ENCODE data around the gene SAPCD1.
"Not testable (repeated sequence)": the region's sequence is repeated elsewhere in the genome, so short reads cannot be mapped to it uniquely, and the experiment has no call there.

SAPCD1 gene

DNA sequence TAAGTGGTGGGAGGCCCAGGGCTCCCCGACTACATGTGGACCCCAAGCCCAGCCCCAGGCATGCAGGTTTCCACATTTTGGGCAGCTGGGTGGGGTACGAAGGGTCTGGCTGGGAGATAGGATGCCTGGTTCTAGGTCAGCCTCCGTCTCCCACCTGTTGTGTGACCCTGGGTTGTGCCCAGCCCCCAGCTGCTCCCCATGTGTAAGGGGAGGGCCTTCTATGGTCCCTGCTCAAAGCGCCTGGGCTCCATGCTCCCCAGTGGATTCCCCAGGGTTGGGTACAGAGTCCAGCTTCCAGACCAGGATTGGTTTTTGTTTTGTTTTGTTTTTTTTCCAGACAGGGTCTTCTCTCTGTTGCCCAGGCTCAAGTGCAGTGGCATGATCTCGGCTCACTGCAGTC is 15.7 kb downstream of the SAPCD1 start:
- no peak for DNase-seq (ENCODE audit: low read depth)

DNA sequence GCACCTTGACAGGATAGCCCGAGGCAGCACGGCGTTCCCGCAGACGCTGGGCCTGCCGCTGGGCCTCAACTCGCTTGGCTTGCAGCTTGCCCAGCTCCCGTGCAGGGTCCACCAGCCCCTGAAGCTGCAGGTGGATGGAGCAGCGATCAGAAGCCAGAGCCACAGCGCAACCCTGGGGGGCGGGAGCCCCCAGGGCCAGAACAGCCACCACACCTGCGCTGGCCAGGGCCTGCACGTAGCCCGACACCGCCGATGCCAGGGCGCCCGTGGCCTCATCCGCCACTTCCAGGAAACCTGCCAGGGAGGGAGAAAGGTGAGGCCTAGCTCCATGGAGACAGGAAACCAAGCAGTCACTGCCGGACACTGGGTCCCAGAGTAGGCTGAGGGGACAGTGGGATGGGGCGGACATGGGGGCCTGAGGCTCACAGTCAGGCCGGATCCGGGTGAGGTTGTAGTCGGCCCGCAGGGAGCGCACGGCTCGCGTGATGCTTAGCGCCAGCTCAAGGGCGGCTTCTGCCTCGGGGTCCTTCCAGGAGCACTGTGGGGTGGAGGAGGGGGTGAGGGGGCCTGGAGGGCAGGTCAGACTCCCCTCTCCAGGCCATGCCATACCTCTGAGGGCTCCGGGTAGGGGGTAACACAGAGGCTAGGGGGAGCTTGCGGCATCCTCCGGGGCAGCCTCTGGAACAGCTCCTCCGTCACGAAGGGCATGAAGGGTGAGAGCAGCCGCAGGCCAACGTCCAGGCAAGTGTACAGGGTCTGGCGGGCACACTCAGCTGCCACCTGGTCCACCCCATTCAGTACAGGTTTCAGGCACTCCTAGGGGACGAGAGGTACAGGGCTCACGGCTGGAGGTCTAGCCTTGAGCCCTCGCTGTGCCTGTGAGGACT is 16.8 kb downstream of the SAPCD1 start:
- DNase-seq (ENCODE audit: low read depth), result no peak

DNA sequence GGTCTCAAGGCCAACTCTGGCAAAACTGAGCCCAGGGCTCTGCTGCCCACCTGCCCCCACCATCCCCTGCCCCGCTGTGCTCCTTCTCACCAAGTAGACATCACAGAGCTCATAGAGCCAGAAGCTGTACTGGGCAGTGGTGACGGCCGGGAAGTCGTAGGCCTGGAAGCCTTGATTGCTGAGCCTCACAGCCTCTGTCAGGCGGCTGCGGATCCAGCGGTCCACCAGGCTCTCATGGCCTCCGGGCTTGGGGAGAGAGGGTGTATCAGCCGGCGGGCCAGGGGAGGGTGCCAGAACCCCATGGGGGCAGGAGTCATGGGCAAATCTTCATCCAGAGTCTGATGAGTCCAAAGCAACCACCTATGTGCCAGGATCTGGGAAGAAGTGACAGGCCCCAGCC is 17.5 kb downstream of the SAPCD1 start:
- no peak for DNase-seq (ENCODE audit: low read depth)

DNA sequence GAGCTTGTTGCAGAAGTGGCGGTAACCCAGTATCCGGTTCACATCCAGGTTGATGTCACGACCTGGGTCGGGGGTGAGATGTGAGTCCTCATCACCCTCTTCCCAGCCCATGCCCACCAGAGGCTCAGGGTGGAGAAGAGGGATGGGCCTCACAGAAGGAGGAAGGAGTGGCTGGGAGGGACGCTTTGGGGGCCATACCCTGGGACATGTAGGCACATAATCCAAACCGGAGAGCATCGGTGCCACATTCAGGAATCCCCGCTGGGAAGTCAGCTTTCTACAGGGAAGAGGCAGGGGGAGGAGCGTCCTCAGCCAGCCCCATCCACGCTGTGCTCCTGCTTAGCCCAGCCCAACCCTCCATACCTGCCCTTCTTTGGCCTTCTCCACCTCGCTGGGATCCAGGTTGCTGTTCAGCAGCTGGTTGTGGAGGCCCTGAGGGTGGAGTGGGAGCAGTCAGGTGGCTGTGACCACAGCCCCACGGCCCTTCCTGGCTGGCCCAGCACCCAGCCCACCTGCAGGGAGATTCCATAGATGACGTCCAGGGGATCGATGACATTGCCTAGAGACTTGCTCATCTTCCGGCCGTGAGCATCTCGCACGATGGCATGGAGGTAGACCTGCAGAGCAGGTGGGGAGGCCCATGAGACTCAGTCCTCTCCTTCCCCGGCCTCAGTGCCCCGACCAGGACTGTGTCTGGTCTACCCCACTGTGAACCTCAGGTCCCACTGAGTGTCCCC is 18.2 kb downstream of the SAPCD1 start:
- DNase-seq (ENCODE audit: low read depth), result no peak

DNA sequence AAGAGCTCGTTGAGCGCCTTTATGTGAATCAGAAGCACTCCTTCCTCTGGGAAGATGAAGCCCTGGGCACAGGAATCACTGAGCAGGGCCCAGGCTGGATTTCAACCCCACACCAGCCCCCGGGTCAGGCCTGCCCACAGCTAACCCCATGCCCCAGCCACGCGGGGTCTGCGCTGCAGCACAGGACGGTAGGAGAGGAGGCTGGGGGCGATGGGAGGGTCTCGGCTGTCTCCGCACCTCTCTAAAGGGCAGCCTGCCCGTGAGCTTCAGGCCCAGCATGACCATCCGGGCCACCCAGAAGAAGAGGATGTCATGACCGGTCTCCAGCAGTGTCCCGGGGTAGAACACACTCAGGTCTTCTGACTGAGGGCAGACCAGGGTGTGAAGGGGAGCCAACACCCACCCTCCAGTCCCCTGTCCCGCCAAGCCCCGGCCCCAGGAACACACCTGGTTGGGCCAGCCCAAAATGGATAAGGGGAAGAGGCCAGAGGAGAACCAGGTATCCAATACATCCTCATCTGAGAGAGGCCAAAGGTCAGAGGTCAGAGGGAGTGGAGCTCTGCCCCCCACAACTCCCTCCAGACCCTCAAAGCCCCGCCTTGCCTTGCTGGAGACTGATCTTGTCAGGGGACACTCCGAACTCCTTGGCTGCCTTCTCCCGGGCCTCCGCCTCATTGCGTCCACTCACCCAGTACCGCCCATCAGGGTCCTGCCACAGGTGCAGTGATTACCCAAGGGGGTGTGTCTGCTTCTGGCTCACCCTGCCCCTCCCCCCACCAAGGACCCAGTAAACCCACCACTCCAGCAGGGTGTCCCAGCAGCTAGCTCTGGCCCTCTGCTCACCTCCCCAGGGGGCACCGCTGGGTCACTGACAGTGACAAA is 19.0 kb downstream of the SAPCD1 start:
- no peak for DNase-seq (ENCODE audit: low read depth)

DNA sequence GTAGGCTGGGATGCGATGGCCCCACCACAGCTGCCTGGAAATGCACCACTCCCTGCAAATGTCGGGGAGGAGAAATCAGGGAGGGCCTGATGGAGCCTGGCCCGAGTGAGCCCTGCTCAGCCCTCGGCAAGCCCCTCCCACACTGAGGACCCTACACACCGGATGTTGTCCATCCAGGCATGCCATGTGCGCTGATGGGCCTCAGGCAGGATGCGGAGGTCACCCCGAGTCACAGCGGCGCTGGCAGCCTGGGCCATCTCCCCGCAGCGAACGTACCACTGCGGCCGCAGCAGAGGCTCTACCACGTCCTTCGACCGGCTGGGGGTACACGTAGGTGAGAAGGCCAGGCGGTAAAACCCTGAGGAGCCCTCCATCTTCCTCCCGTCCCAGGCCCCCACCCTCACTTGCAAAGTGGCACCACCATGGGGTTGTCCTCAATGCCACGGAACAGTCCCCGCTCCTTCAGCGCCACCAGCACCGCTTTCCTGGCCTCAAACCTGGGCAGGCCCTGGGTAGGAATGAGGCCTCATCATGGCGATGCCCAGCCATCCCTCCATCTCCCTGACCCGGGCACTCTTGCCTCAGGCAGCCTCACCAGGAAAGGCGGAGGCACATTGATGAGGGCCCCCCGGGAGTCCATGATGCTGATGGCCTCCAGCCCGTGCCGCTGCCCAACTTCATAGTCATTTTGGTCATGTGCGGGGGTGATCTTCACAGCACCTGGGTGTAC is 19.8 kb downstream of the SAPCD1 start:
- DNase-seq (ENCODE audit: low read depth), result no peak

DNA sequence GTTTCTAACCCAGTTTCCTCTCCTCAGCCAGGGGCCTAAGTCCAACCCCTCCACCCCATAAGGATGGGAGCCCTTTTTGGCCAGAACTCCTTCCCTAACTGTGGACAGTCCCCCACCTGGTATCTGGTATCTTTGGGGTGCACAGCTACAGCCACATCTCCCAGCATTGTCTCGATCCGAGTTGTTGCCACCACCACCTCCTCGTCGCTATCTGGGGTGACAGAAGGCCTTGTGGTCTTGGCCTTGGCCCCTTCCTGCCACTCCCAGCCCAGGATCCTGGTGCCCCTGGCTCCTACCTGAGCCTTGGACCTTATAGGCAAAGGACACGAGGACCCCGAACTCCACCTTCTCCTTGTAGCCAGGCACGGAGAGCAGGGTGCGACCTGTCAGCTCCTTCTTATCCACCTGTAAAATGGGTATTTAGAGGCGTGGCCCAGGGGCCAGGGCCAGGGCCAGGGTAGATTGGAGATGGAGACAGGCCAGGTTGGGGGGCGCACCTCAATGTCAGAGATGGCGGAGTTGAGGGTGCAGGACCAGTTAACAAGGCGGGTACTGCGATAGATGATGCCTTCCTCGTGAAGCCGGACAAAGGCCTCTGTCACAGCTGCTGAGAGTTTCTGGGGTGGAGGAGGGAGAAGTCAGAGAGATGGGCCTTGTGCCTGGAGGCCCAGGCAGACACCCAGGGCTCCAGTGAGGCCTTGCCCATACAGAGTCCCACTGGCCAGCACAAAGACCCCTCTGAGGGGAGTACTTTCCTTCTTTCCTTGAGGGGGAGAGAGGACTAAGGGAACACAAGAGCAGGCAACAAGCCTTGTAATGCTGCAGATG is 21.9 kb downstream of the SAPCD1 start:
- DNase-seq (ENCODE audit: low read depth), result no peak

DNA sequence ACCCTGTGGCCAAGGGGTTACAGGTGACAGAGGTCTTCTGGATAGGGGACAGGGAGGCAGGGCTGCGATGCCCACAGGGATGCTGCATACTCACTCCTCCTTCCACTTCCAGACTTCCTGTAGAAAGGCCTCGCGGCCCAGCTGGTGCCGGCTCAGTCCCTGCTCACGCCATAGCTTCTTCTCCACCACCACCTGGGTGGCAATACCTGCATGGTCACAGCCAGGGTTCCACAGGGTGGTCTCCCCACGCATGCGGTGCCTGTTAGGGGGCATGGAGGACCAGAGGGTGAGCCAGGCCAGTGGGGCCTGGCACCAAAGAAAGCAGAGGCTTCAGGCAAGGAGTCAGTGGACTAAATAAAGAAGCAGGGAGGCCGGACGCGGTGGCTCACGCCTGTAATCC is 23.0 kb downstream of the SAPCD1 start:
- DNase-seq (ENCODE audit: low read depth), result no peak

DNA sequence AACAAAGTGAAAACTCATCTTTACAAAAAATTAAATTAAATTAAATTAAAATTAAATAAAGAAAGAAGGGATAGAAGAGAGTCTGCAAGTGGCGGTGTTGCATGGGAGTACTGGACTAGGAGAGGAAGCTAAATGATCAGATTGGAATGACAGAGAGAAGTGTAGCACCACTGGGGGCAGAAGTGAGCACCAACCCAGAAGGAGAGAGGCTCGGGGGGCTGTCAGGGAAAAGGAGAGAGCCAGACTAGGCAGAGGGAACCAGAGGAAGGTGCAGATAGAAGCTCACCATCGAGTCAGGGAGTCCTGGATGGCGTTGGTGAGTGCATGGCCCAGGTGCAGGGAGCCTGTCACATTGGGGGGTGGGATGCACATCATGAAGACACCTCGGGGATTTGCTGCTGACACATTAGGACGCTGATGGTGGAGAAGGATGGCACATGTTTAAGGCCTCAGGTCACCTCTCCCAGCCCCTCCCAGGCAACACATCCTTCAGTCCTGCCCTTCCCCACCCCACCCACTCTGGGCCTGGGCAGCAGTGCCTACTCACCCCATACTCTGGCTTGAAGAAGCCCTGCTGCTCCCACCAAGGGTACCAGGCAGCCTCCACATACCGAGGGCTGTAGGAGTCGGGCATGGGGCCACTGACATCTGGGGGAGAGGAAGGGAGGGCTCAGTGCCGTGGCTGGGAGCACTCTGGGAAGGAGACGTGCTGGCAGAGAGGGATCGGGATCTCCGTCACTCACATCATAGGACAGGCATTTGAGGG is 29.1 kb downstream of the SAPCD1 start:
- DNase-seq (ENCODE audit: low read depth), result no peak

DNA sequence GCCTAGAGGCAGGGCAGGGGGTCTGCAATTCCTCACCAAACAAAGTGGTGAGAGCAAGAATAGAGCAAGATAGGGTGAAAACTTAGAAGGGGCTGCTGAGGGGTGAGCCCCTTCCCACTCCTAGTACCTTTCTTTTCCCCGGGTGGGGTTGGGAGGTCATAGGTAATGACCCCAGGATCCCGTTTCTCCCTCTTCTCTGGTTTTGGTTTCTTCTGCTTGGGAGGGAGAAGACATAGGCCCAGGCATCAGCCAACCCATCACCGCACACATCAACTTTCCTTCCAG is 29.6 kb downstream of the SAPCD1 start:
- DNase-seq (ENCODE audit: low read depth), result no peak

DNA sequence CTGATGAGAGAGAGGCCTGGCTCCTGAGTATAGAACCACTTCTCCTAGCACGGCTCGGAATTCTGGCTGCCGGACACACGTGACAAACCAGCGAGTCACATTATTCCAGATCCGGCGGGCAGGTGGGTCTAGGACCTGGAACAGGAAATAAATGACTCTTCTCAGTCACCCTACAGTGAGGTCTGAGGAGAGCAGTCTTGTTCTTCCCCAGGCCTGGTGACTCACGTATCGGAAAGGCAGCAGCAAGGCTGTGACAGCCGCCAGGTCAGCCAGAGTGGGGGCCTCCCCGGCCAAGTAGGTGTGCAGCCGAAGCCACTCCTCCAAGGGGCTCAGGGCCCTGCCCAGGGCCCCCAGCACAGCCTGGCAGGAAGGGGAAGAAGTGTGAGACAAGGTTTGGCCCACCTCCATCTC is 30.3 kb downstream of the SAPCD1 start:
- DNase-seq (ENCODE audit: low read depth), result no peak

DNA sequence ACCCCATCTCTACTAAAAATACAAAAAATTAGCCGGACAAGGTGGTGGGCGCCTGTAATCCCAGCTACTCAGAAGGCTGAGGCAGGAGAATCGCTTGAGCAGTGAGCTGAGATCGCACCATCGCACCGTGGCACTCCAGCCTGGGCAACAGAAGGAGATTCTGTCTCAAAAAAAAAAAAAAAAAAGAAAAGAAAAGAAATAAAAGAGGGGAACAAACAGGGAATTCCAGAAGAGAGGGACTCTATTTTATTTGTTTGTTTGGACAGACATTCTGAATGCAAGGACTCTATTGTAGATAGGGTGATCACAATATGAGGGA is 31.4 kb downstream of the SAPCD1 start:
- not testable (repeated sequence) for DNase-seq (ENCODE audit: low read depth)

DNA sequence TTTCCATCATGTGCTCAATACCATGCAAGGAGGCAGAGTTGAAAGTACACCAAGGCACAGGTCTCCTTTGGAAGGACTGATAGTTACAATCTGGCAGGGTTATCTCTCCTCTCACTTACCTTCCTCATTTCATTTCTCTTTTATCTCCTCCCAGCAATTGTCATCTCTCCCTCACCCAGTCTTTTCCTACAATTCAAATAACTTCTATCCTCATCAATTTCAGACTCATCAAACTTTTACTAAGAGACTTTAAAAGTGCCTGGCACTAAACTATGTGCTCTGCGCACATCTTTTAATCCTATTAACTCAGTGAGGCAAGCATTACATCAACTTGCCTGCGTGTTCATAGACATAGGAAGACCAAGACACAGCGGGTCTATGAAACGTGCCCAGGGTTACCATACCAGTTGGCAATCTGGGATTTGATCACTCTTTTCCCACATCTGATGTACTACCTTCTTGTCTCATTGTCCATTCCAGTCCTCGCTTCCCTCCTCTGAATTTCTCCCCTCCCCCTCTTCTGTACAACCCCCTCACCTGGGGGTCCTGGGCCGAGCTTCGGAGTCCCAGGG is 31.9 kb downstream of the SAPCD1 start:
- no peak for DNase-seq (ENCODE audit: low read depth)

DNA sequence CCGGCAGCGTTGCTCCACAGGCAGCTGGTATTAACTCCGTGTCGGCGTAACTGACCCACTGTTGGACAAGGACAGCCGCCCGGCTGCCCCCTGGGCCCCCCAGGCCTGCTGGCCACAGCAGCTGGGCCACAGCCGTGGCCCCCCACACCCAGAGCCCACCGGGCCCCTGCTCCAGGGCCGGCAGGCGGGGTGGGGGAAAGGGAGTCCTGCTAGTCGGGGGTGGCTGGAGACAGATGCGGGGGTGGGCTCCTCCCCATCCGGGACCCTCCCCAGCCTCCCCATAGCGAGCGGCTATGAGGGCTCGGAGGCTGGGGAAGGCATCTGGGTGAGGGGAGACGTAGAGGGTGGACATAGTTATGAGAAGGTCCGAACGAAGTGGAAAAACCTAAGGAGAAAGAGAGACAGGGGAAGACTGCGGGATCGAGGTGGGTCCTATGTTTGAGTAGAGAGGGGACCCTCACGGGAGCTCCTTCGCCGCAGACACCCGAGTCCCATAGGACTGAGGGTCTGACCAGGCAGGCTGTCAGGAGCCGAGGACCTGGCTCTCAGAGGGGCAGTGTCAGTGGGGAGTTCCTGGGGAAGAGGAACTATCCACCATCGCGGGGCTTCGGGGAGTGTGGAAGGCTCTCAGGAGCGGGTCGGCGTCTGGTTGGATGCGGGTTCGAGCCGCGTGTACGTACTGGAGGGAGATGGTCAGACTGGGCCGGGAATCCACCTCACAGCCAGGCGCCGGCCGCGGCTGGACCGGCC is 32.6 kb downstream of the SAPCD1 start:
- no peak for DNase-seq (ENCODE audit: low read depth)

DNA sequence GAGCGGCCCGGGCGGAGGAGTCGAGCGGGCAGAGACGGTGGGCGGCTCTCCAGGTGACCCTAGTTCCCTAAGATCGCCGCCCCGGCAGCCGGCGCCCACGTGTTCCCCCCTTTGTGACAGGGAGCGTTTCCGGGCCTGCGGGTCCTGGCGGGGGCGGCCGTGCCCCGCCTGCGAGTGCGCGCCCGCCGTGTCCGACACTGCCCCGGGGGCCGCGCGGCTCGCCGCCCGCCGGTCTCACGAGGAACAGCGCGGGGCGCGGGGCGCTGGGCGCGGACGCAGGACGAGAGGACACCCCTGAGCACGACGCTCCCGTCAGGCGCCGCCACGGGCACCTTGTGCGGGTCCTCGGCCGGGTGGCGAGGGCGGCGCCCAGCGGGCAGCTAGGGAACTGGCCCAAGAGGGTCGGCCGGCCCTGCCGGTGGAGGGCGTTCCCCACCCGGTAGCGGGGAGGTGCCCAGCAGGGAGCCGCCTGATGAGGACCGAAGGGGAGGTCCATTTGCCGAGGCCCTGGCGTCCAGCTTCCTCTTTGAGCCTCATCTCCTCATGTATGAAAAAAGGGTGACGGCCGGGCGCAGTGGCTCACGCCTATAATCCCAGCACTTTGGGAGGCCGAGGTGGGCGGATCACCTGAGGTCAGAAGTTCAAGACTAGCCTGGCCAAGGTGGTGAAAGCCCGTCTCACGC is 33.3 kb downstream of the SAPCD1 start, which contains the start of gene VARS1:
Gene VARS1 (minus strand): TSS at position 137 of the 683 bp plus-strand sequence. CDS start 535 bp downstream, outside the sequence.
- DNase-seq (ENCODE audit: low read depth), result no peak

DNA sequence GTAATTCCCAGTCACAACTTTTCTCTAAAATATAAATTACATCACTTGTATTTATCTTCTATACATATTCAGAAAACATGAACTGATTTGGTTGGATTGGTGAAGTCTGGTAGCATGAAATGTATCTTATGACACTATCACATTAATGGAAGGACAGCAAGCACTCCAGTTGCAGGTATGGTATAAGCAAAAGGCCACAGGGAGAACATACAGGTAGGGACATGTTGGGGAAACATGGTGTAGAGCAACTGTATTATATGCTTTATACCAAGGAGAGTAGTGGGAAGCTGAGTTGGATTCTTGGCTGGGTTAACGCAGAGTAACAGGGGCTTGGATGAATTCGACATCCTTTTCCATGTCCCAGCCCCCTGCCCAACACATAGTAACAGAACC is 34.5 kb downstream of the SAPCD1 start:
- no peak for DNase-seq (ENCODE audit: low read depth)

DNA sequence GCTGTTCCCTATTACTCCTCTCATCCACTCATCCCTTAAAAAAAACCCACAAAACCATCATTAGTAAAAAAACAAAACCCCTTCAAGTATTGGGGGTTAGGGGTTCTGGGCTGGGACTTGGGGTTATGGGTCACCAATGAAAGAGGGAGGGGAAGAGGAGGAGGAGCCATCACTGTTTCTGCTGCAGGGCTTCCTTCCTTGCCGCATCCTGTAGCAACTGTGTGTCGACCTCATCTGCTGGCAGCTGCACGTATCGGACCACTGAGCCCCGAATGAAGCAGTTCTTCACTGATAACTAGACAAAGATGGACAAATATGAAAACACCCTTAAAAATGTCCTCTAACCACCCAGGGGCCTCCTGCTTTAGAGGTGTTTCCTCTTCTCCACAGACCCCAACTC is 35.1 kb downstream of the SAPCD1 start:
- DNase-seq (ENCODE audit: low read depth), result no peak

DNA sequence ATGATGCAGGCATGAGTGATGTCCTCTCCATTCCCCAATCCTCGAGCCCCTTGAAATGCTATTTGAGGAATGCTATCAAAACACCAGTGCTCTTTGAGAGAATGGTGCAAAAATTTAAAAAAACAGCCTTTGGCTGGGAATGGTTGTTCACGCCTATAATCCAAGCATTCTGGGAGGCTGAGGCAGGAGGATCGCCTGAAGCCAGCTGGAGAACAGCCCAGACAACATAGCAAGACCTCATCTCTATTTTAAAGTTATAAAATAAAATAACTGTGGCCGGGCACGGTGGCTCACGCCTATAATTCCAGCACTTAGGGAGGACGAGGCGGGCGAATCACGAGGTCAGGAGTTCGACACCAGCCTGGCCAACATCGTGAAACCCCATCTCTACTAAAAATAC is 37.3 kb downstream of the SAPCD1 start:
- no peak for DNase-seq (ENCODE audit: low read depth)
